ENCODE measurements around the gene PRND.

PRND gene, protein sequence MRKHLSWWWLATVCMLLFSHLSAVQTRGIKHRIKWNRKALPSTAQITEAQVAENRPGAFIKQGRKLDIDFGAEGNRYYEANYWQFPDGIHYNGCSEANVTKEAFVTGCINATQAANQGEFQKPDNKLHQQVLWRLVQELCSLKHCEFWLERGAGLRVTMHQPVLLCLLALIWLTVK

DNA sequence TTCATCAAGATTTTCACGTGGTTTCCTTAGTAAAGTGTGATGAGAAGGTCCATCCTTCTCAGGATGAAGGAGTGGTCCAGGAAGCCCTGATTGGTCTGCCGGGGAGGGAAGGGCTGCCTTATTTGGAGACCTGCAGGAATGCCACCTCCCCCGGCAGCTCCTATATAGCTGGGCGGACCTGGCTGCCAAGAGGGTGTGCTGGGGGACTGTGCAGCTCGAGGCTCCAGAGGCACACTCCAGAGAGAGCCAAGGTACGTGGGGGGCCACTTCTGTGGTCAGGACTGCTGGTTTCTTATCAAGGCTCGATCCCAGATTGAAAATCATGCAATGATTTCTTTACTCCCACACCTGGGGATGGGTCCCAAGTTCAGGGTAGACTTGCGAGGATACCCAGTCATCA, at the start of gene PRND:
Gene PRND, plus strand, starts transcription at position 191 of the 400 bp plus-strand sequence. CDS start 2,643 bp downstream, outside the sequence.
- no peak for DNase-seq

DNA sequence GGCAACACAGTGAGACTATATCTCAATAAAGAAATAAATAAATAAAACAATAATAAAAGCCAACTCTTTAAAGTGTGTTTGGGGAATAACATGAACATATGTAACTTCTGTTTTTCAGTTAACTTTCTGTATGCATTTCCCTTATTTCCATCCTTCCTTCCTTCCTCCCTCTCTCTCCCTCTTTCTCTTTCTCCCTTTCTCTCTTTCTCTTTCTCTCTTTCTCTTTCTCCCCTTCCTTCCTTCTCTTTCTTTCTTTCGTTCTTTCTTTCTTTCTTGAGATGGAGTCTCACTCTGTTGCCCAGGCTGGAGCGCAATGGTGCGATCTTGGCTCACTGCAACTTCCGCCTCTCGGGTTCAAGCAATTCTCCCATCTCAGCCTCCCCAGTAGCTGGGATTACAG, 48.8 kb upstream of the PRND start:
- no peak for DNase-seq

DNA sequence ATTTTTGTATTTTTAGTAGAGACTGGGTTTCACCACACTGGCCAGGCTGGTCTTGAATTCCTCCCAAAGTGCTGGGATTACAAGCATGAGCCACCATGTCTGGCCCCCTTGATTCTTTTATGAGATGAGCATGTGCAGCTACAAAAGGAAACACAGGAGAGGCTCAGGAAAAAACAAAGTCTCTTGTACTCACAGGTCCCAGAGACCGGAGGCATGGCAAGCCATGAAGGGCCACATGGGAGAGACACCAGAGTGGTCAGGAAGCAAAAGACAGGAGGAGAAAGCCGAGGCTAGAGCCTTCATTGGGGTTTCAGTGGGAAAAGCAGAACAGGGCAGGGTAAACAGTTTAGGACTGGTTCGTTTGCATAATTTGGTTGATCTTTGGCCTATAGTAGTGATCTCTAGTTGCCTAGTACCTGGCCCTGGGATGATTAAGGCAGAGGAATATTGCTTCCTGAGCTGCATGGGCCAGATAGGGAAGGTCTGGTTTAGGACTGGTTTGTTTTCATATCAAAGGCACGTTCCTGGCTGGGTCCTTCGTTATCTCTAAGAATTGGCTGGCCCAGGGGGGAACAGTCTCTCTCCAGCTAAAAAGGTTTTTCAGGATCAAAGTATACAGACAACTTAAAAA, 48.2 kb upstream of the PRND start:
- no peak for DNase-seq

DNA sequence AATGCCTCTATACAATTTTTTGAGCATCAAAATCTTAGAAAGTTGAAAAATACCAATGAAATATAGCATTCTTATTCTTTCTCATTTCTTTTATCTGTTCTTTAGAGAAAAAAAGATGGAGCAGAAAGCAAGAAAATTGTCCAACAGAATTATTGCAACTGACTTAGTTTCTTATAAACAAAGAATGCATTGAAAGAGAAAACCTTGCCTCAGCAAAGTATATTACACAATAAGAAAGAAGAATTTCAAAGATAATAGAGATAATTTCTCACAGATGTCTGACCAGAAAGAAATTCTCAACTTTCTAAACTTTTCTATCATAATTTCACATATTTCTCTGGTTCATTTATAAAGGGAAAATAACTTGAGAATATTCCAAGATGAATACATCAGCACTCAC, 47.0 kb upstream of the PRND start:
- DNase-seq: no peak

DNA sequence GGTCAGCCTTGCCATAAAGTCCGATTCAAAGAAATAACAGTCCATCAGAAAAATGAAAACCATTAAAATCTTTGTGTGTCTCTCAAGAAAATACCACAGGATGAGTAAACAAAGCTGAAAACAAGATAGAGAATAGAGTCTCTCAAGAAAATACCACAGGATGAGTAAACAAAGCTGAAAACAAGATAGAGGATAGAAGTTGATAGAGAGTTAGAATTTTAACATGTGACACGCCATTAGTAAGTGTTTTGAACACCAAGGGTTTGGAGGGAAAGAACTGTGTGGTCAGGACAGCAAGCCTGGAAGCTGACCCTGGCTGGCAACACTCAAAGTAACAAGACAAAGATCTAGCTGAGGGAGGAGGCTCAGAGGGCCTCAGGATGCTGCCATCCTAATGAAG, 43.9 kb upstream of the PRND start:
- no peak for DNase-seq

DNA sequence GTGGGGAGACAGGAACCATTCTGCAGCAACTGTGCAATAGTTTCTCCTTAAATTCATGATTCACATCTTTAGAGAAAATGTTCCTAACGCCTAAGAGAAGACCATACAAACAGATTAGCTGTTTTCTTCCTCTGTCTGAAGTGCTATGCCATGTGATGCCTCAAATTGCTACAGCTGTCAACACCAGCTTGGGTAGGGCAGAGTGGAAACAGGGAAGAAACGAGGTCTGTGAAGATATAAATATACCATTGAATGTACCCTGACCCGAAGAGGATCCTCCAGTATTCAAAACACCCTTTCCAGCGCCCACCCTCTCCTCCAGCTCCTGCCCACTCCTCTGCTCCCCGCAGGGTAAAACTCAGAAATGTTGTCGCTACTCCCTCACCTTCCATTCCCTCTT, 40.3 kb upstream of the PRND start:
- DNase-seq: no peak

DNA sequence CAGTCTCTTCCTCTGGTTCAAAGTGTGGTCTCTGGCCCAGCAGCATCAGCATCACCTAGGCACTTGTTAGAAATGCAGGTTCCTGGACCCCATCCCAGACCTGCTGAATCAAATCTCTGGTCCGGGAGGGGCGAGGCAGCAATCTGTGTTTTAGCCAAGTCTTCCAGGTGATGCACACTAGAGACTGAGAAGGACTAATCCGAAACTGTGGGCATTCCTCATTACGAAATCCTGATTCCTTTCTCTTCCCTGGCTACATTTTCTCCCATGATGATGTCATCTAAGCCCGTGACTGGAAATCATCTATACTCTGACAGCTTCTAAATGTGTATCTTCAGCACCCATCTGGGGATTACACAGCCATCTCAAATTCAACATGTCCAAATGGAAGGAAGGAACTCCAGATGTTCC, 39.7 kb upstream of the PRND start:
- DNase-seq: no peak

DNA sequence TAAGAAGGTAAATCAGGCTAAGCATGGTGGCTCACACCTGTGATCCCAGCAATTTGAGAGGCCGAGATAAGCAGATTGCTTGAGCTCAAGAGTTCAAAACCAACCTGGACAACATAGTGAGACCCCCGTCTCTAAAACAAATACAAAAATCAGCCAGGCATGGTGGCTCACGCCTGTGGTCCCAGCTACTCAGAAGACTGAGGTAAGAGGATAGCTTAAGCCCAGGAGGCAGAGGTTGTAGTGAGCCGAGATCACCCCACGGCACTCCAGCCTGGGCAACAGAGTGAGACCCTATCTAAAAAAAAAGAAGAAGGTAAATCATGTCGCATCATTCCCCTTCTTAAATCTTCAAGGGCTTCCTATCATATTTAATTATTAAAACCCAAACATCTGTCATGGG, 39.0 kb upstream of the PRND start:
- DNase-seq: no peak

DNA sequence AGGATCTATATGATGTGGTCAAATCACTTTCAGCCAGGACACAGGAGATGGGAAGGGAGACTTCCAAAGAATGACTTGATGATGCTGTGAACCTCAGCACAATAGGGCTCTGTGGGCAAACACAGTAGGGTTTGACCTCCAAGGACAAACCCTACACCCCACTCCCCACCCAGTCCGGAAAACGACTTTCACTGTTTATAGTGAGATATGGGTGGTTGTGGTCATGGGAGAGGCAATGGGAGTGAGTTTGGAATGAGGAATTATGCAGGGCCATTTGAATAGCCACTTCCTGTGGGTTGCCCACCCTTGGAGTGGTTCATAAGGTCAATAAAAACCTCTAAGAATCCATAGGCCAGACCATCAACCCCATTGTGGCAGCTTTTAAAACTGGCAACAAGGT, 38.4 kb upstream of the PRND start:
- DNase-seq: no peak

DNA sequence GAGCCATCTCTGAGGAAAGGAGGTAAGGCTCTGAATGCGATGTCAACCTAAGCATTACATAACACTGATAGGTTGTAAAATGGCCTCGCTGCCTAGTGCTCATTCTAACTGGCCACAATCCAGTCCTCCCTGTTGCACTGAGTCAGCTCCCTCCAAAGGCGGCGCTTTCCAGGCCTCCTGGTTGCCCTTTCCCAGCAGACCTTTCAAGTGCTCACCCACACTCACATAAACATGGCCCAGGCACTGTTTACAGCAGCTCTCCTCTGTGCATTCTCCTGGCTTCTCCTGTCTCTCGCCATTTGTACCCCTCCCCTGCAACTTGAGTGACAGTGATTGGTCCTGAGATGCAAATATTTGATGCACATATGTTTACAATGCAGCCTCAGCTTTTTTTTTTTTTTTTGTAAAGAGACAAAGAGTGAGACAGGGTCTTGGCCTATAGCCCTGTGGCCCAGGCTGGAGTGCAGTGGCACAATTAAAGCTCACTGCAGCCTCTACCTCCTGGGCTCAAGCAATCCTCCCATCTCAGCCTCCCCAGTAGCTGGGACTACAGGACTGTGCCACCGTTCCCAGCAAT, 36.8 kb upstream of the PRND start:
- DNase-seq: peak; percentile 86

DNA sequence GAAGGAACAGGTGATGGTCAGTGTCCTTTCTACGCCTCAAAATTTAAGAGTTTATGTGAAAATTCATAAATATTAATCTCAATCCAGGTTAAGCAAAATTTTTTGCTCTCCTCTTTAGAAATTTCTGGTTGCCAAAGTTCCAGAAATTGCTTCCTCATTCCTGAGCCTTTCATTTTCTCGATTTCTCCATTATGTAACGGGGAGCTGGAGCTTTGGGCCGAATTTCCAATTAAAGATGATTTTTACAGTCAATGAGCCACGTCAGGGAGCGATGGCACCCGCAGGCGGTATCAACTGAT, 35.8 kb upstream of the PRND start:
- no peak for DNase-seq

DNA sequence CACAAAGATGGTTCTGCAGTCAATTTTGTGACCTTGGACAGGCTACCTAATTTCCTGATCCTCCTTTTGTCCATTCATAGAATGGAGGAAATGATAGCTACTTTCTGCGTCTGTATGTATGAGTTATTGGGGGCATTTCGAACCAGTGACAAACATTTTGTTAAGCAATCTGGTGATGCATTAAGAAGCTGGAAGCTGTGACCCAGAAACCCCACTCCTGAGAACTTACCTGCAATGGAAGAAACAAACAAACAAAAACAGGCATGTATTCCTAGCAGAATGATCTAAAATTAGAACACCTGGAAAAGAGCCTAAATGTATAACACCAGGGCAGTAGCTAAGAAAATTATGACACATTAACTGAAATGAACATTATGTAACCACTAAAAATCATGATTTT, 33.4 kb upstream of the PRND start:
- peak; percentile 4 for DNase-seq

DNA sequence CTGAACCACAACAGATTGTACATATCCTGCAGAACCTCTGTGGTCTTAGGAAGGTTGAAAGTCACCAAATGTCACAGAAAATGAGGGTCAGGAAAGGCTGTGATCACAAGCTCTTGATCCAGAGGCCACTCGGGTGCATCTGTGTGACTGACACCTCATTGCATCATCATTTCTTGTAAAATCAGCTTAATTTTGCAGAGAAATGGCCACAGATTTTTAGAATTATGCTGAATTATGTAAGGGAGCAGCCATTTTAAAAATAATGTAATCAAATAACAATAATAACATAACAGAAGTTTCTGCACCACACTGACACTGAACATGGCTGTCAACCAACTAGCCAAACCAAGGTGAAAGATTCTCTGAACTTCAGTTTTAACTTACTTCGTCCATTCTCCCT, 32.5 kb upstream of the PRND start:
- DNase-seq: no peak

DNA sequence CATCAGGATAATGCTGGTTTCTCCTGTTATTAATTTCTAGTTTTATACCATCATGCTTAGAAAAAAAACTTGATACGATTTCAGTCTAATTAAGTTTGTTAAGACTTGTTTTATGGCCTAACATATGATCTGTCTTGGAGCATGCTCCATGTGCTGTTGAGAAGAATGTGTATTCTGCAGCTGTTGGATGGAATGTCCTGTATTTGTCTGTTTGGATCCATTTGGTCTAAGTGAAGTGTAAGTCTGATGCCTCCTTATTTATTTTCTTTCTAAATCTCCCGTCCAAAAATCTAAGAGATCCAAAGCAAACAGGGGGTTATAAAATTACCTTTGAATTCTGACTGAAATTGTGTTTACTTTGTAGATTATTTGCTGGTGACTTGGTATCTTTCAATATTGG, 30.0 kb upstream of the PRND start:
- DNase-seq: no peak

DNA sequence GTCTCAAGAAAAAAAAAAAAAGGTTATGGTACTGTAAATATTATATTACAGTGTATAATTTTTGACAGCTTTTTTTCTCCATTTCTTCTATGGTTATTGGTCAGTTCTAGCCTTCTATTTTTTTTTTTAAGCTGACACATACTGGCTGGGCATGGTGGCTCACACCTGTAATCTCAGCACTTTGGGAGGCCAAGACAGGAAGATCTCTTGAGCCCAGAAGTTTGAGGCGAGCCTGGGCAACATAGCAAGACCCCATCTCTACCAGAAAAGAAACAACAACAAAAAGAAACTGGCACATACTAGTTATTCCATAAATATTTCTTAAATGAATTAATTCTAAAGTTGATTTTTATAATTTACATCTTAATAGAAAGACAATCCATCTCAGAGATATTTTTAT, 27.6 kb upstream of the PRND start:
- DNase-seq: no peak

DNA sequence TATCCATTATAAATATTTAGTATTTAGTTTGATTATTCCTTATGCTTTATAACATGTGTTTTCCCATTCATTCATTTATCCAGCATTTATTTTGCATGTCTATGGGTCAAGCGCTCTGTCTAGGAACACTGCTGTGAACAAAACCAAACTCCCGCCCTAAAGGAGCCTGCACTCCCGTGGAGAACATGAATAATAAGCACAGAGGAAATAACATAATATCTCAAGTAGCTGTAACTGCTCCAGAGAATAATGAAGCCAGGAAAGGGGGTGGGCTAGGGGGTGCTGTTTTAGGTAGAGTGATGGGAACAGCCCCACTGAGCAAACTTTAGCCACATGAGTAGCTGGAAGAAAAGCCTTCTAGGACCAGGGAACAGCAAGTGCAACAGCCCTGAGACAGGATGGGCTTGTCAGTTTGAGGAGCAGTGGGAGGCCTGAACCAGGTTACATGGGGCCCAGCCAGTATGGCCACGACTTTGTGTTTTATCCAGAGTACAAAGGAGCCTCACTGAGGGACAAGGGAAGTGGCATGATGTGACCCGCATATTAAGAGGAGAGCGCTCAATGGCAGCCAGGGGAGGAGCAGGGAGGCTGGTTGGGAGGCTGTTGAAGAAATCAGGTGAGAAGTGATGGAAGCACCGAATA, 24.4 kb upstream of the PRND start:
- DNase-seq: peak; percentile 32

DNA sequence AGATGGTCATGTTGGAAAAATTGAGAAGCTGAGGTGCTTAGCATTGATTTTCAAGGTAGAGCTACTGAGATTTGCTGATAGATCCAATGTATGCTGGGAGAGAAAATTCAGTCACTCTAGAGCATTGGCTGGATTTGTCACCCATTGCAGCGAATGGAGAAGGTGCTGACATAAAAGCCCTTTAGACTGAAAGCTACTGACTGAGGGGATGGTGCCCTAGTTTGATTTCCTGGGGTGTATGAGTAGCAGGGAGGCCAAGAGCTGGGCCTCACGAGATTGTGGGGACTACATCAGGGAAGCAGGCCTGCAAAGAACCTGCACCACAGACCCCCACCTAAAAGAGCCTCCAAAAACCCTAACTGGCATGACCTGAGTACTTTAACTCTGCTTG, 23.9 kb upstream of the PRND start:
- peak; percentile 7 for DNase-seq

DNA sequence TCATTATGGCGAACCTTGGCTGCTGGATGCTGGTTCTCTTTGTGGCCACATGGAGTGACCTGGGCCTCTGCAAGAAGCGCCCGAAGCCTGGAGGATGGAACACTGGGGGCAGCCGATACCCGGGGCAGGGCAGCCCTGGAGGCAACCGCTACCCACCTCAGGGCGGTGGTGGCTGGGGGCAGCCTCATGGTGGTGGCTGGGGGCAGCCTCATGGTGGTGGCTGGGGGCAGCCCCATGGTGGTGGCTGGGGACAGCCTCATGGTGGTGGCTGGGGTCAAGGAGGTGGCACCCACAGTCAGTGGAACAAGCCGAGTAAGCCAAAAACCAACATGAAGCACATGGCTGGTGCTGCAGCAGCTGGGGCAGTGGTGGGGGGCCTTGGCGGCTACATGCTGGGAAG, 22.5 kb upstream of the PRND start:
- DNase-seq: peak; percentile 37

DNA sequence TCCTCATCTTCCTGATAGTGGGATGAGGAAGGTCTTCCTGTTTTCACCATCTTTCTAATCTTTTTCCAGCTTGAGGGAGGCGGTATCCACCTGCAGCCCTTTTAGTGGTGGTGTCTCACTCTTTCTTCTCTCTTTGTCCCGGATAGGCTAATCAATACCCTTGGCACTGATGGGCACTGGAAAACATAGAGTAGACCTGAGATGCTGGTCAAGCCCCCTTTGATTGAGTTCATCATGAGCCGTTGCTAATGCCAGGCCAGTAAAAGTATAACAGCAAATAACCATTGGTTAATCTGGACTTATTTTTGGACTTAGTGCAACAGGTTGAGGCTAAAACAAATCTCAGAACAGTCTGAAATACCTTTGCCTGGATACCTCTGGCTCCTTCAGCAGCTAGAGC, 21.8 kb upstream of the PRND start:
- peak; percentile 22 for DNase-seq

DNA sequence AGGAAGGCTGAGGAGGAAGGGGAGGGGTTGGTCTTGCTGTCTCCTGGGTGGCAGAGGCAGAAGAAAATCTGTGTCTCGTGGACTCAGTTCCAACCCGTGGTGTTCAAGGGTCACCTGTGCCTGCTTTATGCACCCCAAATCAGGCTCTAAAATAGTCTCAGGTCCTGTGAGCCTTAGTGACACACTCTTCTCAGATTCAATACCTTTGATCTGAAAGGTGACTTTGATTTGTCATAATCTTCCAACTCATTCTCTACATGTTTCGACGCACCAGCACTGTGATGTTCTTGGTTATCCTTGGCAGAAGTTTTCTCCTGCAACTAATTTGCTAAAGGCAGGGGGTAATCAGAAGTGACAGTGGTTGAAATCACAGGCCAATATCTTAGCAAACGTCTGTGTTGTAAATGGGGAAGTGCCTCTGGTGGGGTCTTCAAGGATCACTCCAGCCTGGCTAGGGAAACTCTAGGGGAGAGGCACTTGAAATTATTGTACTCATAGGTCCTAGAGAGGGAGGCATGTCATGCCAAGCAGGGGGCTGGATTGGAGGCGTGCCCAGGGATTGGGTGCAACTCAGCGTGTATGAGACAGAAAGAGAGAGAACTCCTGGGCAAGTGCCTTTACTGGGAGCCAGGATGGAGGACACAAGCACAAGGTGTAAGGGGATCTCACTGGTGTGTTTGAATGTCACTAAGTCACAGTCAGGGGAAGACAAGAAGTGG, 19.0 kb upstream of the PRND start:
- DNase-seq: peak; percentile 42

DNA sequence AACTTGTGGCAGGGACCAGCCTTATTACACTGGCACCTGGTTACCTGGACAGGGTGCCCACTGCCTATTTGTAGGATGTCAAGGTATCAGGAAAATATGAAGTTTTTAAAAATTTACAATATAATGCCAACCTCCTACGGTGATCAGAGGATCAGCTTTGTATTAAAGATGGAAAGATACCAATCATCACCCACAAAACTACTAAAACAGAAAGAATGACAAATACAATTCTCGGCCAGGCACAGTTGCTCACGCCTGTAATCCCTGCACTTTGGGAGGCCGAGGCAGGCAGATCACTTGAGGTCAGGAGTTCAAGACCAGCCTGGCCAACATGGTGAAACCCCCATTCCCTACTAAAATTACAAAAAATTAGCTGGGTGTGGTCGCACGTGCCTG, 18.4 kb upstream of the PRND start:
- peak; percentile 3 for DNase-seq

DNA sequence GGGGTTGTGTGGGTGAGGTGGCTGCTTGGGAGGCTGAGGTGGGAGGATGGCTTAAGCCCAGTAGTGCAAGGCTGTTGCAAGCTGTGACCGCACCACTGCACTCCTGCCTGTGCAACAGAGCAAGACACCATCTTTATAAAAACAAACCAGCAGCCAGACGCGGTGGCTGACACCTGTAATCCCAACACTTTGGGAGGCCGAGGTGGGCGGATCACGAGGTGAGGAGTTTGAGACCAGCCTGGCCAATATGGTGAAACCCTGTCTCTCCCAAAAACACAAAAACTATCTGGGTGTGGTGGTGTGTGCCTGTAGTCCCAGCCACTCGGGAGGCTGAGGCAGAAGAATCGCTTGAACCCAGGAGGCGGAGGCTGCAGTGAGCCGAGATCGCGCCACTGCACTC, 14.8 kb upstream of the PRND start:
- DNase-seq: peak; percentile 22

DNA sequence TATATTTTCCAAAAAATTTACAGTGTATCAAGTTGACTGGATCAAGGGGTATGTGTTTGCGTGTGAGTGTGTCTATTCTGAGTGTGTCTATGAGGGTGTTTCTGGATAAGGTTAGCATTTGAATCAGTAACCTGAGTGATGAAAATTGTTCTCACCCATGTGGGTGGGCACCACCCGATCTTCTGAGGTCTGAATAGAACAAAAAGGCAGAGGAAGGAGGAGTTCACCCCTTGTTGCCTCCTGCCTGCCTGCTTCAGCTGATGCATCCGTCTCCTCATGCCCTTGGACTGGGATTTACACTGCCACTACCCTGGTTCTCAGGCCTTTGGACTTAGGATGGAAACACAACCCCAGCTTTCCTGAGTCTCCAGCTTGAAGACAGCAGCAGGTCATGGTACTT, 13.7 kb upstream of the PRND start:
- DNase-seq: peak; percentile 26

DNA sequence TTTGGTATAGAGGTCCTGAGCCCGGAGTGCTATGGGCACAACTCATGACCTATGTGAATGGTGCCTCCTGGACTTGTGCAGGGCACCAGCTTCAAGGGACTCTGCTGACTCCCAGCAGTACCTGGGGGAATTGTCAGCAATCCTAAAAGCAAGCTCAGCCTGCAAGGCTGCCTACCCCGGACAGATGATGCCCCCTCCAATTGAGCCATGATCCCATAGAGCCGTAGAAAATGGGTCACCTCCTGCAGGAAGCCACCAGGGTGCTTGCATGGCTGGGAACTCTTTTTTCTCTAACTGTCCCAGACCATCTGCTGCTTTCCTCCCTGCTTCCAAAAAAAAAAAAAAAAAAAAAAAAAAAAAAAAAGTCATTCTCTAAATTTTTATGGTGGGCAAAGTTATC, 12.9 kb upstream of the PRND start:
- DNase-seq: peak; percentile 29

All from islet precursor cell (in vitro differentiated cells).